ENCODE results near the gene PODN. TPM values are rescaled to one million over a fixed set of nuclear protein-coding genes. Genes with fewer than 3 reads are reported as not detected.

Gene PODN
- total RNA-seq, 1 donor from 2014 or later: 245 TPM

GRCh38 chr1:53120659-53121058 is 58.6 kb downstream of the PODN start:
- Histone ChIP-seq H3K9me3 (no peaks in the 10 kb centered on the region), H3K4me1 (peaks cover 11 to 35% of the 10 kb centered on the region in 2 donors), H3K27ac (peak overlapping the region in 1 of 2 donors; percentile 67), H3K27me3 (no peaks in the 10 kb centered on the region), H3K4me3 (no peak overlapping the region), H3K36me3 (no peaks in the 10 kb centered on the region)
- no peak for DNase-seq (ENCODE audit: low spot score in 2 of 2)
- no peak for TF ChIP-seq CTCF (IDR thresholded peaks at IDR 0.05)
- intact Hi-C loops (cut with DNase I): no loop called here

- H3K27me3 ChIP-seq: no peaks in the 10 kb centered on the region
- intact Hi-C loops (cut with DNase I): no loop called here
- no peak overlapping the region for H3K4me3 ChIP-seq
- no peak for DNase-seq (ENCODE audit: low spot score in 2 of 2)
- H3K36me3 ChIP-seq: no peaks in the 10 kb centered on the region
- no peak for TF ChIP-seq CTCF (IDR thresholded peaks at IDR 0.05)
- H3K27ac ChIP-seq: peak overlapping the region; percentile 67 to 78
- peaks cover 11 to 35% of the 10 kb centered on the region in 2 donors for H3K4me1 ChIP-seq
- no peaks in the 10 kb centered on the region for H3K9me3 ChIP-seq
Measured at GRCh38 chr1:53121319-53122172, 59.5 kb downstream of the PODN start.

GRCh38 chr1:53122201-53122885 is 60.3 kb downstream of the PODN start:
- intact Hi-C loops (cut with DNase I): no loop called here
- Histone ChIP-seq H3K4me1 (peaks cover 11 to 35% of the 10 kb centered on the region in 2 donors), H3K9me3 (no peaks in the 10 kb centered on the region), H3K27ac (peak overlapping the region; percentile 67 to 78), H3K36me3 (no peaks in the 10 kb centered on the region), H3K27me3 (no peaks in the 10 kb centered on the region), H3K4me3 (no peak overlapping the region)
- DNase-seq (ENCODE audit: low spot score in 2 of 2): no peak
- no peak for TF ChIP-seq CTCF (IDR thresholded peaks at IDR 0.05)

- no peak for DNase-seq (ENCODE audit: low spot score in 2 of 2)
- peaks cover 11 to 35% of the 10 kb centered on the region in 2 donors for H3K4me1 ChIP-seq
- H3K9me3 ChIP-seq: no peaks in the 10 kb centered on the region
- H3K4me3 ChIP-seq: no peak overlapping the region
- no peaks in the 10 kb centered on the region for H3K27me3 ChIP-seq
- H3K36me3 ChIP-seq: no peaks in the 10 kb centered on the region
- intact Hi-C loops (cut with DNase I): no loop called here
- no peak for TF ChIP-seq CTCF (IDR thresholded peaks at IDR 0.05)
- H3K27ac ChIP-seq: peak overlapping the region; percentile 67 to 78
Measured at GRCh38 chr1:53122961-53123413, 61.0 kb downstream of the PODN start.

- no peaks in the 10 kb centered on the region for H3K9me3 ChIP-seq
- peak; percentile 38 to 78 for DNase-seq (ENCODE audit: low spot score in 2 of 2)
- H3K27me3 ChIP-seq: no peaks in the 10 kb centered on the region
- no peak overlapping the region for H3K4me3 ChIP-seq
- intact Hi-C loops (cut with DNase I): no loop called here
- no peak for TF ChIP-seq CTCF (IDR thresholded peaks at IDR 0.05)
- H3K36me3 ChIP-seq: no peaks in the 10 kb centered on the region
- peak overlapping the region; percentile 67 to 78 for H3K27ac ChIP-seq
- H3K4me1 ChIP-seq: peaks cover 11 to 35% of the 10 kb centered on the region in 2 donors
Measured at GRCh38 chr1:53123453-53124140, 61.6 kb downstream of the PODN start.

All from ascending aorta (tissue), 2 donors.